Measurements from ENCODE around the gene VWC2L.

Gene VWC2L

GRCh38 chr2:214593727-214594126 is 182.9 kb downstream of the VWC2L start:
- no peak for DNase-seq (ENCODE audit: low spot score)

GRCh38 chr2:214601852-214602633 is 191.2 kb downstream of the VWC2L start:
- no peak for DNase-seq (ENCODE audit: low spot score)

- DNase-seq (ENCODE audit: low spot score), result no peak
Observed at GRCh38 chr2:214604861-214605260, 194.0 kb downstream of the VWC2L start.

DNA sequence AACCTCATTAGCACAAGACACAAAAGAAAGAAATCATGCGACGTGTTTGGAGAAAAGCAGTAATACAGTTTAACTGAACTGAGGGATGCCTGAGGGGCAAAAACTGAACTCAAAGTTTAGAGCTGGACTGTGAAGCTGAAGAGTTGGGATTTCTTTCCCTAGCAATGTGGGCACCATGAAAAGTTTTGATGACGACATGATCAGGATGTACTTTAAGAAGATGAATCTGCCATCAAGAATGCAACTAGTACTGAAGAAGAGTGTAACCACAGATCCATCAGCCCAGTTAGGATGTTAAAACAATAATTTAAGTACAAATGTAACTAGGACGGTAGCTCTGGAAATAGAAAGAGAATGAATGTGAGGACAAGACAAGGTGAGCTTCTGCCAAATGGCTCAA is 196.2 kb downstream of the VWC2L start:
- DNase-seq (ENCODE audit: low spot score), result no peak

DNA sequence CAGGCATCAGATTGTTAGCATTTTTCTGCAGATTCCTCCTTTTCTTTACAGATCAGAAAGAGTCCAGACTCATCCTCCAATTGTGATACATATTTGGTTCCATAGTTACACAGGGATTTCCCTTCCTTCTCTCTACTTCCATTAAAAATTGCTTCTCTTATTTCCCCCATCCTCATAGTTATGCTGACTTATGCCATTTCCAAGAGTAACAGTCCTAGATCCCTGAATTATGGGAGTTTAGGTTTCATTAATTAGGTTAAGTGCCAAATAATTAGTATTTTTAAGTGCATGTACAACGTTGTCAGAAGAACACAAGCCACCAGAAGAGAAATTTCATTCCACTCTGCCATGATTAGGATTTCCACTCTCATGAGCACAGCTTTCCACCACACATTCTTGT is 200.2 kb downstream of the VWC2L start:
- no peak for DNase-seq (ENCODE audit: low spot score)

GRCh38 chr2:214624166-214624760 is 213.4 kb downstream of the VWC2L start:
- DNase-seq (ENCODE audit: low spot score), result no peak

GRCh38 chr2:214628091-214628490 is 217.2 kb downstream of the VWC2L start:
- DNase-seq (ENCODE audit: low spot score), result no peak
